CD8-positive, alpha-beta memory T cell (primary cell): ENCODE data around the gene LHPP. TPM values are rescaled to one million over a fixed set of nuclear protein-coding genes. Genes with fewer than 3 reads are reported as not detected.

ENCODE experiments used
- CTCF ChIA-PET: fragments of 350-600 bp; sonication (Branson Sonifier 250); formaldehyde crosslinking; loops from one replicate; lab custom pipeline; 2021; ENCODE audit warnings: antibody characterized with exemption; lab: Charles Lee
- POLR2A ChIA-PET: fragments of 350-600 bp; sonication (Branson Sonifier 250); formaldehyde crosslinking; loops from one replicate; lab custom pipeline; 2021; ENCODE audit warnings: antibody characterized with exemption; lab: Charles Lee
- DNase-seq, 5 donors: peaks; one replicate each; pipeline versions ENCODE4 v3.0.0 to v3.0.0-alpha.2; 2020 to 2022; ENCODE audit warnings: mixed read lengths in 1 of 5
- H3K27ac ChIP-seq: one replicate; pipeline ENCODE4 v1.7.0; 2013; ENCODE audit warnings: low read depth, mild to moderate bottlenecking, low read length, moderate library complexity
- H3K27me3 ChIP-seq: 2 replicates; pipeline ENCODE4 v1.7.0; 2013; ENCODE audit warnings: low read length, mild to moderate bottlenecking; ENCODE audit not compliant: insufficient read depth, poor library complexity, severe bottlenecking
- H3K36me3 ChIP-seq: 2 replicates; pipeline ENCODE4 v1.7.0; 2013; ENCODE audit warnings: mild to moderate bottlenecking, low read length, moderate library complexity; ENCODE audit not compliant: insufficient read depth
- H3K4me1 ChIP-seq: 2 replicates; pipeline ENCODE4 v1.7.0; 2013; ENCODE audit warnings: mild to moderate bottlenecking, low read length, moderate library complexity; ENCODE audit not compliant: insufficient read depth
- H3K4me3 ChIP-seq: 2 replicates; pipeline ENCODE4 v1.7.0; 2013; ENCODE audit warnings: mild to moderate bottlenecking, low read length
- H3K9me3 ChIP-seq: 2 replicates; pipeline ENCODE4 v1.7.0; 2013; ENCODE audit warnings: mild to moderate bottlenecking, low read length
- H3K27ac Mint-ChIP-seq, 8 donors: one replicate each; pipeline ENCODE4 v1.8.0; 2020 to 2021; ENCODE audit warnings: mixed read lengths in 8 of 8, mild to moderate bottlenecking in 6 of 8, inconsistent platforms in 3 of 8, moderate library complexity in 3 of 8
- H3K27me3 Mint-ChIP-seq, 2 donors: one replicate each; pipeline ENCODE4 v1.8.0; 2020 to 2021; ENCODE audit warnings: mixed read lengths in 2 of 2, mild to moderate bottlenecking in 1 of 2, moderate library complexity in 1 of 2
- H3K36me3 Mint-ChIP-seq, 3 donors: one replicate each; pipeline ENCODE4 v1.8.0; 2020 to 2021; ENCODE audit warnings: mixed read lengths in 3 of 3, inconsistent platforms in 1 of 3, mild to moderate bottlenecking in 1 of 3
- H3K4me1 Mint-ChIP-seq, 3 donors: one replicate each; pipeline ENCODE4 v1.8.0; 2020 to 2021; ENCODE audit warnings: mixed read lengths in 3 of 3, inconsistent platforms in 1 of 3, mild to moderate bottlenecking in 1 of 3
- H3K4me3 Mint-ChIP-seq, 7 donors: one replicate each; pipeline ENCODE4 v1.8.0; 2020 to 2021; ENCODE audit warnings: mixed read lengths in 7 of 7, mild to moderate bottlenecking in 6 of 7, moderate library complexity in 4 of 7, inconsistent platforms in 2 of 7
- H3K9me3 Mint-ChIP-seq, 5 donors: one replicate each; pipeline ENCODE4 v1.8.0; 2020 to 2022; ENCODE audit warnings: mixed read lengths in 5 of 5, mild to moderate bottlenecking in 3 of 5, moderate library complexity in 2 of 5, inconsistent platforms in 1 of 5
- polyA plus RNA-seq: library from polyadenylated mRNA; unstranded; fragments of 300-500 nt; fragmentation: Illumina TruSeq; gene quantifications from one replicate; pipeline ENCODE4 v1.2.3, GENCODE V29; 2021
- total RNA-seq, 2 experiments: library from RNA; stranded (reverse); gene quantifications; one replicate each; pipeline ENCODE4 v1.2.3, GENCODE V29; 2021

Gene LHPP
- total and polyA plus RNA-seq, 3 experiments from 2014 or later, result 5.2 to 19.1 (median 6.3) TPM

GRCh38 chr10:124639206-124639605, 177.6 kb downstream of the LHPP start:
- Mint-ChIP-seq H3K27me3 (peaks cover 0 to 1% of the 10 kb centered on the region in 2 donors), H3K36me3 (peaks cover 0 to 36% (median 5%) of the 10 kb centered on the region in 3 donors), H3K4me1 (peaks cover 70 to 96% (median 86%) of the 10 kb centered on the region in 3 donors), H3K4me3 (no peak overlapping the region), H3K27ac (peak overlapping the region; percentile 65 to 99 (median 97)), H3K9me3 (no peaks in the 10 kb centered on the region)
- ChIA-PET CTCF (interaction anchor here (1.6 to 3.4 kb wide), 5 partner anchors 9 to 102 kb away, joined by 4 to 28 read pairs (median 17); no protein-coding TSS in a partner anchor), POLR2A (no interaction called here)
- Histone ChIP-seq H3K9me3 (no peaks in the 10 kb centered on the region), H3K4me3 (no peak overlapping the region), H3K36me3 (no peaks in the 10 kb centered on the region), H3K4me1 (peaks cover 68% of the 10 kb centered on the region), H3K27ac (no peak overlapping the region), H3K27me3 (no peaks in the 10 kb centered on the region)
- no peak for DNase-seq

GRCh38 chr10:124639646-124640045, 178.0 kb downstream of the LHPP start:
- ChIA-PET CTCF (interaction anchor here (1.6 to 5.4 kb wide), 3 partner anchors 19 to 102 kb away, joined by 4 to 24 read pairs (median 7); no protein-coding TSS in a partner anchor), POLR2A (no interaction called here)
- peaks cover 75 to 96% (median 88%) of the 10 kb centered on the region in 3 donors for H3K4me1 Mint-ChIP-seq
- DNase-seq, result no peak
- peaks cover 0 to 32% (median 2%) of the 10 kb centered on the region in 3 donors for H3K36me3 Mint-ChIP-seq
- H3K9me3 Mint-ChIP-seq, result no peaks in the 10 kb centered on the region
- peaks cover 72% of the 10 kb centered on the region for H3K4me1 ChIP-seq
- H3K27me3 ChIP-seq, result no peaks in the 10 kb centered on the region
- no peak overlapping the region for H3K4me3 ChIP-seq
- peaks cover 0 to 1% of the 10 kb centered on the region in 2 donors for H3K27me3 Mint-ChIP-seq
- peak overlapping the region; percentile 64 for H3K27ac ChIP-seq
- H3K4me3 Mint-ChIP-seq, result peak overlapping the region in 4 of 7 donors; percentile 6 to 36 (median 22)
- H3K9me3 ChIP-seq, result no peaks in the 10 kb centered on the region
- H3K36me3 ChIP-seq, result no peaks in the 10 kb centered on the region
- H3K27ac Mint-ChIP-seq, result peak overlapping the region; percentile 65 to 99 (median 98)

DNA sequence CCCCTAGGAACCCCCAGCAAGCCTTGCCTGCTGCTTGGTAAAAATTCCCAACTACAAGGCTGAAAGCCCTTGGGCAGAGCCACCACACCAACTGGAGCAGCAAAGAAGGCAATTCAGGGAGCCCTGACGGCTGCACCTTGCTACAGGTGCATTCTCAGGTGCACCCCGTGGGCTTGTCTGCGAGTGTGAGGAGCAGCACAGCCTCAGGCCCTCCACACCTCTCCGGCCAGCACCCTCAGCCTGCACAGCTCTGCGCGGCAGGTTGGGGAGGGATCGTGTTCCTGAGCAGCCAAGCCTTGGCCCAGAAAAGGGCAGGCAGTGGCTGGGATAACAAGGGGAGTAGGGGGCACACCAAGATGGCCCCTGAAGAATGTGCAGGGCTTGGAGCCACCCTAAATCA, 178.4 kb downstream of the LHPP start:
- ChIA-PET POLR2A (interaction anchor here (0.9 to 1.0 kb wide), 2 partner anchors 9 to 39 kb away, joined by 3 read pairs; no protein-coding TSS in a partner anchor), CTCF (interaction anchor here (1.6 to 5.4 kb wide), 4 partner anchors 13 to 101 kb away, joined by 3 to 24 read pairs (median 6); no protein-coding TSS in a partner anchor)
- Histone ChIP-seq H3K36me3 (no peaks in the 10 kb centered on the region), H3K4me1 (peaks cover 76% of the 10 kb centered on the region), H3K9me3 (no peaks in the 10 kb centered on the region), H3K4me3 (no peak overlapping the region), H3K27me3 (no peaks in the 10 kb centered on the region), H3K27ac (peak overlapping the region; percentile 64)
- Mint-ChIP-seq H3K27me3 (peaks cover 0 to 1% of the 10 kb centered on the region in 2 donors), H3K36me3 (peaks cover 0 to 30% (median 1%) of the 10 kb centered on the region in 3 donors), H3K9me3 (no peaks in the 10 kb centered on the region), H3K4me1 (peaks cover 79 to 98% (median 89%) of the 10 kb centered on the region in 3 donors), H3K27ac (peak overlapping the region in 7 of 8 donors; percentile 65 to 99 (median 98)), H3K4me3 (peak overlapping the region in 5 of 7 donors; percentile 6 to 81 (median 67))
- DNase-seq, result no peak

GRCh38 chr10:124640538-124641231, 179.1 kb downstream of the LHPP start:
- CTCF ChIA-PET, result interaction anchor here (0.6 to 5.4 kb wide), 5 partner anchors 14 to 100 kb away, joined by 3 to 24 read pairs (median 4); no protein-coding TSS in a partner anchor
- Mint-ChIP-seq H3K36me3 (peaks cover 0 to 30% (median 1%) of the 10 kb centered on the region in 3 donors), H3K9me3 (no peaks in the 10 kb centered on the region), H3K27me3 (peaks cover 0 to 1% of the 10 kb centered on the region in 2 donors), H3K4me3 (peak overlapping the region; percentile 57 to 83 (median 78)), H3K27ac (peak overlapping the region; percentile 96 to 99 (median 98)), H3K4me1 (peaks cover 79 to 99% (median 91%) of the 10 kb centered on the region in 3 donors)
- DNase-seq, result no peak
- H3K27me3 ChIP-seq, result no peaks in the 10 kb centered on the region
- H3K9me3 ChIP-seq, result no peaks in the 10 kb centered on the region
- no peaks in the 10 kb centered on the region for H3K36me3 ChIP-seq
- peak overlapping the region; percentile 1 for H3K4me3 ChIP-seq
- POLR2A ChIA-PET, result interaction anchor here (0.9 to 1.0 kb wide), 2 partner anchors 8 to 38 kb away, joined by 3 read pairs; no protein-coding TSS in a partner anchor
- H3K27ac ChIP-seq, result peak overlapping the region; percentile 64
- peaks cover 80% of the 10 kb centered on the region for H3K4me1 ChIP-seq

DNA sequence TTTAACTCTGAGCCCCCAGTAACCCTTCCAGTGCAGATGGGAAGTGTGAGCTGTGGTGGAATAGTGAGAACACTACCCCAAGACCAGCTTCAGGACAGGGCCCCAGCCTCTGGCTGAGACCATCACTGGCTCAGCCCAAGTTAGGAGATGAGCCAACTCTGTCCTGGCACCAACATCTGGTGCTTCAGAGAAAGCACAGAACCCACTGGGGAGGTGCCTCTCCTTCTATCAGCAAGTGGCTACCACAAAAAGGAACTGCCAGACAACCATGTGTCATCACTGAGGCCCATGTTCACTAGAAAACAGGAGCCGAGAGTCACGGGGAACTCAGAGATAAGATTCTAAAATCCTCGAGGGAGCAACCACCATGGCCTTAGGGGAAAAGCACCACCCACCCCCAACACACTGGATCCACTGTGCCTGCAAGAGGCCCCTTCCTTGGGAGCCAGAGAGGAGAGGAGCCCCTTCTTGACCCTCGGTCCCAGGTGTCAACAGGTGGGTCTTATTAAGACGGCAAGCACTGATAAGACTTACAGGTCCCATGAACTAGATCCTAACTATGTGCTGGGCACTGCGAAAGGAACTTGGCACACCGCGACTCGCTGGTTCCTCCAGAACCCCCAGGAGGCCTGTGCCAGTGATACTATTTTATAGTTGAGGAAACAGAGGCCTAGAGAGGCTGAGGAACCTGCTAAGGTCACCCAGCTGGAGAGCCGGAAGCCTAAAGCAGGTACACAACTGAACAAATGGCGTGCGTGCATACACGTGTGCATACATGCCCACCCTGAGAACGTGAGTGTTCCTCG, 179.9 kb downstream of the LHPP start:
- Histone ChIP-seq H3K4me3 (peak overlapping the region; percentile 1), H3K4me1 (peaks cover 81% of the 10 kb centered on the region), H3K36me3 (no peaks in the 10 kb centered on the region), H3K27ac (peak overlapping the region; percentile 64), H3K9me3 (no peaks in the 10 kb centered on the region), H3K27me3 (no peaks in the 10 kb centered on the region)
- Mint-ChIP-seq H3K27me3 (peaks cover 0 to 1% of the 10 kb centered on the region in 2 donors), H3K4me1 (peaks cover 80 to 99% (median 91%) of the 10 kb centered on the region in 3 donors), H3K9me3 (no peaks in the 10 kb centered on the region), H3K36me3 (peaks cover 0 to 32% (median 1%) of the 10 kb centered on the region in 3 donors), H3K27ac (peak overlapping the region; percentile 96 to 99 (median 98)), H3K4me3 (peak overlapping the region; percentile 56 to 83 (median 78))
- ChIA-PET CTCF (interaction anchor here (0.6 to 5.4 kb wide), 3 partner anchors 14 to 100 kb away, joined by 3 to 24 read pairs (median 3); no protein-coding TSS in a partner anchor), POLR2A (no interaction called here)
- peak in 4 of 5 donors; percentile 30 to 75 (median 55) for DNase-seq

- peak overlapping the region; percentile 96 to 99 (median 98) for H3K27ac Mint-ChIP-seq
- DNase-seq, result no peak
- Histone ChIP-seq H3K27me3 (no peaks in the 10 kb centered on the region), H3K36me3 (no peaks in the 10 kb centered on the region), H3K4me1 (peaks cover 82% of the 10 kb centered on the region), H3K9me3 (no peaks in the 10 kb centered on the region), H3K27ac (peak overlapping the region; percentile 64), H3K4me3 (no peak overlapping the region)
- H3K9me3 Mint-ChIP-seq, result no peaks in the 10 kb centered on the region
- H3K4me3 Mint-ChIP-seq, result peak overlapping the region in 4 of 7 donors; percentile 37 to 83 (median 80)
- H3K27me3 Mint-ChIP-seq, result peaks cover 0 to 1% of the 10 kb centered on the region in 2 donors
- POLR2A ChIA-PET, result no interaction called here
- peaks cover 80 to 99% (median 91%) of the 10 kb centered on the region in 3 donors for H3K4me1 Mint-ChIP-seq
- CTCF ChIA-PET, result interaction anchor here (0.7 to 5.4 kb wide), 4 partner anchors 29 to 99 kb away, joined by 3 to 24 read pairs (median 4); no protein-coding TSS in a partner anchor
- H3K36me3 Mint-ChIP-seq, result peaks cover 0 to 32% (median 1%) of the 10 kb centered on the region in 3 donors
Observed at GRCh38 chr10:124642088-124642710, 180.6 kb downstream of the LHPP start.
